Stimulated activated CD8-positive, alpha-beta memory T cell treated with anti-CD3 and anti-CD28 coated beads, Interleukin-12 subunit alpha, Interleukin-12 subunit beta, amount 100 ng/mL, for 24 hours (primary cell): ENCODE results near the gene SMOC2.
"Not testable (repeated sequence)": the region's sequence is repeated elsewhere in the genome, so short reads cannot be mapped to it uniquely, and the experiment has no call there.

Experiments used
- DNase-seq: peaks from one replicate; pipeline ENCODE4 v3.0.0-alpha.2; 2020; ENCODE audit errors: extremely low read depth

Gene SMOC2

GRCh38 chr6:168573276-168573835 lies 132.4 kb downstream of the SMOC2 start:
- DNase-seq = not testable (repeated sequence)

GRCh38 chr6:168574075-168574698 lies 133.2 kb downstream of the SMOC2 start:
- no peak for DNase-seq

GRCh38 chr6:168574699-168575195 lies 133.8 kb downstream of the SMOC2 start:
- no peak for DNase-seq

DNA sequence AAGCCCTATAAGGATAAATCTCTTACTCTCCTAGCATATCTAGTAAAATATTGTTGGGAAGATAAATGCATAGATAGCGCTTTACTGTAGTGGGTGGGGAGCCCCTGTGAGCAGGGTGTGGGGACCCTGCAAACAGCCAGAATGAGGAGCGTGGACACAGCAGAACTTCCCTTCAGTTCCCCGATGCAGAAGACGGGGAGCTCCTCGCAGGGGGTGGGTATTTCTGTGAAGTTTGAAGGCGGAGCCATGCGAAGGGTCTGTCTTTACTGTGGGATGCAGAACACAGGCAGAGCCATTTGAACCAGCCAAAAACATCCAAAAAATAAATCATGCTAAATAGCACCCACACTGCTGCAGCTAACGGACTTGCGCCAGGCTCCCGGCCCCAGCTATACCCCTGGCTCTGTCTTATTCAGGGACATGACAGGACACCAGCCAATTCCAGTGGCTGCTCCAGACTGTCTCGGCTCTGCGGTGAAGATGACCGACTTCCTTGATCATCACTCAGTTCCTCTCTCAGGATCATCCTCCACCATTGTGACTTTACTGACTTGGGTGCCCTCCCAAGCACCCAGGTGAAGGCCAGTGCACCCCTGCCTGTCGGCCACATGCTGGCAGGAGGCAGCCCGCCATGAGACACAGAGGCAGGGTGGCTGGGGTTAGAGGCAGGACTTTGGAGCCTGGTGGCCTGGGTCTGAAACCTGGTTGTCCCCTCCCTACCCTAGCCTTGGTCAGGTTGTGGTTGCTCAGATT lies 134.5 kb downstream of the SMOC2 start:
- DNase-seq = no peak

- no peak for DNase-seq
Measured at GRCh38 chr6:168576388-168576787, 135.4 kb downstream of the SMOC2 start.

GRCh38 chr6:168577496-168577895 lies 136.5 kb downstream of the SMOC2 start:
- DNase-seq = no peak

GRCh38 chr6:168578036-168578435 lies 137.1 kb downstream of the SMOC2 start:
- no peak for DNase-seq

DNA sequence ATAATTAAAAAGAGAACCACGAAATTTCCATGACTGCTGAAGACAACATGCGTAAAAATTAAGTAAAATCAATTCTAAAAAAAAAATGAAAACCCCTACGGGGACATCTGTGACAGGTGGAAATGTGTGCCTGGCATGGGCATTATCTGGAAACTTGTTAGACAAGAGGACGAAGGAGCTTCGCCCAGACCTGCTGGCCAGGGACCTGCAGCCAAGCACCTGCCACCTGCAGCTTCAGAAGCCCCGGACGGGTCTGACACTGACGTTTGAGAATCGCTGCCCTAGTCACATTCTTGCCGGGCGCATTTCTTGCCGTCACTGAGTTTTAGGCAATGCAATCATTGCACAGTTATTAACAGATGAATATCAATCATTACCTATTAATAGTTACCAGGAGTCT lies 140.3 kb downstream of the SMOC2 start:
- no peak for DNase-seq

DNA sequence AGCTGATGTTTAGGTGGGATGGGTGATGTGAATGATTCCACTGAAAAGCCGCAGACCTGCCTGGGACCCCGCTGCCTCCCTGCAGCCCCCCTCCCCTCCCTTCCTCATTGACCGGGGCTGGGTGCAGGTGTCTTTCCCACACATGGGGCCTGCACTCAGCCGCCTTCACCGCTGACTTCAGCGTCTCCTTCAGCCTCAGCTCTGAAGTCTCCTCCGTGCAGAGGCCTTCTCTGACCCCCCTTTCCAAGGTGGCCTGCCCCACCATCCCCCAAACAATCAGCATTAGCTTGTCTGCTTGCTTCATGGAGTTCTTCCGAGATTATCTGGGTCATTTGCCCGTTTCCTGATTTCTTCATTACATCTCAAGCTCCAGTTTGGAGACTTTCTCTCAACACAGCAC lies 140.7 kb downstream of the SMOC2 start:
- no peak for DNase-seq

DNA sequence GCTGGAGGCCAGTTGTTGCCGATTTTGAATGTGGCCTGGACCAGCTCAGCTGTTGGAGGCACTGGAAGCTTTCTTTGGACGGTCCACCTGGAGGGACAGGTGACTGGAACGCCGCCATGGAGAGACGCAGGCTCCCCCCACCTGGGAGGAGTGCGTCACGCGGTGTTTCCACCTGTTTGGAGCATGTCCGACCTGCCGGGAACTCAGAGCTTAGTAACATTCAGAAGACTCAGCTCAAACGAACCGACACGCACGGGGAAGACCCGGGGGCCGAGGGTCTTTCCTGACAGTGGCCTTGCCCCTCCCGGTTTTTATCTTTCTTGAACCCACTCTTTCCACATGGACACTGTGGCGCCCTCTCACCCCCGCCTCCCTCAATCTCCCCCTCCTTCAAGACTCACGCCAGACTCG lies 141.6 kb downstream of the SMOC2 start:
- no peak for DNase-seq

- DNase-seq = no peak
Measured at GRCh38 chr6:168583126-168583525, 142.1 kb downstream of the SMOC2 start.

DNA sequence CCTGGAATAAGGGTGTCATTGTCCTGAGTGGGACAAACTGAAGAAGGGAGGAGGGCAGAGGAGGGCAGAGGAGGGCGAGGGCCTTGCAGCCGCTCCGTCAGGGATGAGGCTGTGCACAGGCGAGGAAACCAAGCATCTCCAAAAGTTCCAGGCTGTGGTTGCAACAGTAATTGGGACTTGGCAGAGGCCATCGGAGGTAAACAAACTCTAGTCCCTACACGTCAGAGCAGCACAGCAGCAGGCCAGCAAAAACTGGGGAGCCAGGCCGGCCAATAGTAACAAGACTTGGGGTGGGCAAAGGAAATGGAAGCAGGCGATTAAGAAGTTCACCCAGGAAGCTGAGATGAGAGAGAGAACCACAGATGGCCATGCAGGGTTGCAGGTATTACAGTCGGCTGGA lies 142.8 kb downstream of the SMOC2 start:
- no peak for DNase-seq

DNA sequence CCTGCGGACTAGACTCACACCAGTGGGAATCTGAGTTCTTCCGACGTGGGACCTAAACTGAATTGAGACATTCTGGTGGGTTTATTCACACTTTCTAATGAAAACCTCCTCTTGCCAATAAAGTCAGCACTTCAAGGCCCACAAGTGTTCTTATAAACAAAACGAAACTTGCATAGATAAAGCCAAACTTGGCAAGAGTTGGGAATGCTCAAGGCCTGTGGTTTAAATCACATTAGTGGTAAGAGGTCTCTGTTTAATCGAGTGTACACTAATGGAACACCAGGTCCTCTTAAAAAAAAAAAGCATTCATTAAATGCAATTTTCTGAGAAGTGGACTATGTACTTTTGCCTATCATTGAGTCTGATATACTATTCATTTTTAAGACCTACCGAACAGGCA lies 143.3 kb downstream of the SMOC2 start:
- no peak for DNase-seq

- no peak for DNase-seq
Measured at GRCh38 chr6:168584671-168585070, 143.7 kb downstream of the SMOC2 start.

DNA sequence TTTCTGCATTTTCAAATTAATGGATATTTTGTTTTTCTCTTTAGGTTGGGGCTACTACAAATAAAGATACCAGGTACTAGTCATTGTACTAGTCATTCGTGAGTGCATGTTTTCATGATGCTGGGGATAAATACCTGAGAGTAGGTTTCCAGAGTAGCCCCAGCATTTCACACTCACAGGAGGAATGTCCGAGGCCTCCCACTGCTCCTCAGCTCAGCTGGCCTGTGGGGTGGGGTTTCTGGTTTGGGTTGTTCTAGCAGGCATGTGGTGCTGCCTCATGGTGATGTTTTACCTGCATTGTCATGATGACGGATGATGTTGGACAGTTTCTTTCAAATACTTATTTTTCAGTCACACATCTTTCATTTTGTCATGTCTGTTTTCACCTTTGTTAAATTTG lies 144.5 kb downstream of the SMOC2 start:
- no peak for DNase-seq

- no peak for DNase-seq
Measured at GRCh38 chr6:168589275-168589674, 148.3 kb downstream of the SMOC2 start.

GRCh38 chr6:168590406-168590805 lies 149.4 kb downstream of the SMOC2 start:
- DNase-seq = no peak

DNA sequence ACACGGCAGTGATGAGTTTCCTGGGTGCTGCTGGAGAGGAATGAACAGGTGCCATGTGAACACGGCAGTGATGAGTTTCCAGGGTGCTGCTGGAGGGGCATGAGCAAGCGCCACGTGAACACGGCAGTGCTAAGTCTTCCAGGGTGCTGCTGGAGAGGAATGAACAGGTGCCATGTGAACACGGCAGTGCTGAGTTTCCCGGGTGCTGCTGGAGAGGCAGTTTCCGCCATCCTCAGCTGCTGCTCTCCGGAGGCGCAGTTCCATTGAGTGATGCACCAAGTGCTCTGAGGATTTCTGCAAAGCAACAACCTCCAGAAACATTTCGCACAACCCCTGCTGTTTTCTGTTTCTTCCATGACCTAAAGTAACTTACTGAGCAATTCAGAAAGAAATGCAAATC lies 155.4 kb downstream of the SMOC2 start:
- no peak for DNase-seq

- DNase-seq = no peak
Measured at GRCh38 chr6:168597471-168597875, 156.5 kb downstream of the SMOC2 start.

DNA sequence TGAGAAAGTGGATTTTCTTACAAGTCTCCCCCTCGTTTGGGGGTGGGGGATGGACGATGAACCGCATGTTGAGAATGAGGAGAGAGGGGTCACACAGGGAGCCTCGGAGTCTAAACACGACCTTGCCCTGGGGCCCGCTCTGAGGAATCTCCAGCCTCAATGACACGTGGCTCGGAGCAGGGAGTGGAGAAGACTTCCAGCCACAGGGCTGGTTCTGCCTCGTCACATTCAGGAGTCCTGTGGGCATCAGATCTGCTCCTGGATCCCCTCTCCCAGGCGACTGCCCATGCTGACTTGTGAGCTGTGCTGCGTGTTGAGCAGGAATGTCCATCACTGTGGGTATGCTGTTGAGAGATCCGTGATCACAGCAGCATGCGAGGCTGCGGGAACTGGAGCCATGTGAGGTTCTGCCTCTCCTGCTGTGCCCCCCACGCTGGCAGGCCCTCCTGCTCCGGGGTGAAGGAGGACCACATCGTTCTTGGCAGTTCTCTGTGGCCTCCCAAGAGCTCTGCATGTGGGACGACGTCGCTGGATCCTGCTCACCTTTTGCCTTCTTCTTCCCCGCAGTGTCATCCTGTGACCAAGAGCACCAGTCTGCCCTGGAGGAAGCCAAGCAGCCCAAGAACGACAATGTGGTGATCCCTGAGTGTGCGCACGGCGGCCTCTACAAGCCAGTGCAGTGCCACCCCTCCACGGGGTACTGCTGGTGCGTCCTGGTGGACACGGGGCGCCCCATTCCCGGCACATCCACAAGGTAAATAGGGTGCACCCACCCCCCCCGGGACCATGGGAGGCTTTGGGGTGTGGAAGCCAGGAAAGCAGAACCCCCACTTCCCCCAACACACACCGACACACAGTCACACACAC lies 157.5 kb downstream of the SMOC2 start:
- DNase-seq = no peak

DNA sequence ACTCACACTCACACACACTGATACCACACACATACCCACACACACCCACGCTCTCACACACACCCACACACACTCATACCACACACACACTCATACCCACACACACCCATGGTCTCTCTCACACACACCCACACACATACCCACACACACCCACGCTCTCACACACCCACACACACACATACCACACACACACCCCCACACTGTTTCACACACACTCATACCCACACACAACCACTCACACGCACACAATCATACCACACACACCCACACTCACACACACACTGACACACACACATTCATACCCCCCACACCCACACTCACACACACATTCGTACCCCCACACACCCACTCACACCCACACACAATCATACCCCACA lies 158.1 kb downstream of the SMOC2 start:
- no peak for DNase-seq

DNA sequence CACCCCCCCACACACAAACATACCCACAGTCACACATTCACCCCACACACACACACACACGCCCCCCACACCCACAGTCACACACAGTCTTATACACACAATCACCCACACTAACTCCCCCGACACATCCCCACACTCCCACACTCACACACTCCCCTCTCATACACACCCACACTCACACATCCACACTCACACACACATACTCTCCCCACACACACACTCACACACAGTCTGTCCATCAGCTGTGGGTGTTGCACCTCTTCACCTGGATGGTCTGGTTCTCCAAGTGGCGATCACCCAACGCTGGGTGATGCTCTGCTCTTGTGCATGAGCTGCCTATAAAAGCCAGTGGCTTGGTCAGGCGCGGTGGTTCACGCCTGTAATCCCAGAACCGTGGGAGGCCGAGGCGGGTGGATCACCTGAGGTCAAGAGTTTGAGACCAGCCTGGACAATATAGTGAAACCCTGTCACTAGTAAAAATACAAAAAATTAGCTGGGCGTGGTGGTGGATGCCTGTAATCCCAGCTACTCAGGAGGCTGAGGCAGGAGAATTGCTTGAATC lies 158.9 kb downstream of the SMOC2 start:
- DNase-seq = no peak
